Hepatocyte (in vitro differentiated cells): Measurements from ENCODE around the gene WDFY1. TPM values are rescaled to one million over a fixed set of nuclear protein-coding genes. Genes with fewer than 3 reads are reported as not detected.

Experiments
- DNase-seq: peaks from one replicate; pipeline ENCODE4 v3.0.0-alpha.2; 2016; ENCODE audit warnings: low spot score
- H2AFZ ChIP-seq: fragments of 200-600 bp; sonication (generic); 2 replicates; pipeline ENCODE4 v1.6.0; 2016; ENCODE audit warnings: antibody characterized with exemption, mild to moderate bottlenecking
- H3K27ac ChIP-seq: fragments of 200-600 bp; sonication (generic); 2 replicates; pipeline ENCODE4 v1.5.1; 2016; ENCODE audit warnings: mild to moderate bottlenecking
- H3K27me3 ChIP-seq: fragments of 200-600 bp; sonication (generic); 2 replicates; pipeline ENCODE4 v1.6.1; 2016
- H3K36me3 ChIP-seq: fragments of 200-600 bp; sonication (generic); replicated peaks from 2 replicates; pipeline ENCODE4 v1.5.1; 2016; ENCODE audit warnings: low read depth; ENCODE audit not compliant: insufficient read depth
- H3K4me1 ChIP-seq: fragments of 200-600 bp; sonication (generic); 2 replicates; pipeline ENCODE4 v1.5.1; 2016; ENCODE audit warnings: mild to moderate bottlenecking, moderate library complexity; ENCODE audit not compliant: insufficient read depth
- H3K4me2 ChIP-seq: fragments of 200-600 bp; sonication (generic); 2 replicates; pipeline ENCODE4 v1.6.0; 2016
- H3K4me3 ChIP-seq: fragments of 200-600 bp; sonication (generic); 2 replicates; pipeline ENCODE4 v1.5.1; 2016; ENCODE audit warnings: mild to moderate bottlenecking
- H3K79me2 ChIP-seq: fragments of 200-600 bp; sonication (generic); 2 replicates; pipeline ENCODE4 v1.6.0; 2017; ENCODE audit warnings: mild to moderate bottlenecking
- H3K9me2 ChIP-seq: fragments of 200-600 bp; sonication (generic); replicated peaks from 2 replicates; pipeline ENCODE4 v1.6.0; 2017; ENCODE audit warnings: mild to moderate bottlenecking; ENCODE audit not compliant: insufficient read depth
- H3K9me3 ChIP-seq: fragments of 200-600 bp; sonication (generic); 2 replicates; pipeline ENCODE4 v1.5.1; 2016; ENCODE audit warnings: low read depth, mild to moderate bottlenecking
- H4K20me1 ChIP-seq: fragments of 200-600 bp; sonication (generic); 2 replicates; pipeline ENCODE4 v1.6.0; 2016; ENCODE audit warnings: mild to moderate bottlenecking; ENCODE audit not compliant: insufficient read depth, poor library complexity, severe bottlenecking
- EZH2 ChIP-seq: fragments of 200-600 bp; sonication (generic); IDR thresholded peaks from 2 replicates; pipeline ENCODE4 v1.6.1; 2016; ENCODE audit warnings: antibody characterized with exemption, mild to moderate bottlenecking, borderline replicate concordance
- EZH2phosphoT487 ChIP-seq: fragments of 200-600 bp; sonication (generic); IDR thresholded peaks from one replicate; pipeline ENCODE4 v1.6.1; 2018; ENCODE audit warnings: antibody characterized with exemption, mild to moderate bottlenecking, low read depth, moderate library complexity; ENCODE audit not compliant: unreplicated experiment, severe bottlenecking
- WGBS: methylation state at CpG from one replicate; pipeline ENCODE4 v1.1.6; 2016; ENCODE audit warnings: low lambda C conversion rate; ENCODE audit errors: missing lambda C conversion rate; 5-methylcytosine and 5-hydroxymethylcytosine counted together
- polyA plus RNA-seq: library from polyadenylated mRNA; unstranded; fragments of >200 nt; fragmentation: Nextera tagmentation; extraction: Ambion mirVana; gene quantifications from 2 replicates; pipeline ENCODE4 v1.2.1, GENCODE V29; 2016
- total RNA-seq: library from RNA; depleted of rRNA; stranded (reverse); fragments of >200 nt; gene quantifications from 2 replicates; pipeline ENCODE4 v1.2.3, GENCODE V29; 2014
- TF ChIP-seq, protein P1 (sequence below): fragments of 200-600 bp; sonication (generic); IDR thresholded peaks from 2 replicates; pipeline ENCODE4 v1.5.1; 2016; ENCODE audit warnings: antibody characterized with exemption, mild to moderate bottlenecking; ENCODE audit not compliant: poor library complexity

WDFY1 gene
- total and polyA plus RNA-seq, 2 experiments from 2014 or later: 45.6 to 68.3 TPM

DNA sequence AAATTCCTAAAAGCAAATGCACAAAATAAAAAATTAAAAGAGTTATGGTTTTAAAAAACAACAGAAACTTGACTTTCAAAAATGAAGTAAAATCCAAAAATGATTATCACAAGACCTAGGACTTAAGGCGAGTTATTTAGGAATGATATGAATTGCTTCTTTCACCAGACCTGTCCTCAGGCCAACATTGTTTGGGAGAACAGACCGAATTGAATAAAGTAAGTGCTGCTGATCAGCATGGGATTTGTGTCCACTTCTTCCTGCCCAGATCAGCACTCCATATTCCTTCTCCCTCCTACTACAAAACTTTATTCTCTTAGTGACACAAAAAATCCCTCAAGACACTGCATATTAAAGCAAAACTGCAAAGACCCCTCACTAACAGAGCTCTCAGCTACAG is 39.1 kb downstream of the WDFY1 start:
- H3K9me2 ChIP-seq: no peaks in the 10 kb centered on the region
- H2AFZ ChIP-seq: no peak overlapping the region
- H3K36me3 ChIP-seq: no peaks in the 10 kb centered on the region
- TF ChIP-seq EZH2: no peak
- TF ChIP-seq, protein P1, sequence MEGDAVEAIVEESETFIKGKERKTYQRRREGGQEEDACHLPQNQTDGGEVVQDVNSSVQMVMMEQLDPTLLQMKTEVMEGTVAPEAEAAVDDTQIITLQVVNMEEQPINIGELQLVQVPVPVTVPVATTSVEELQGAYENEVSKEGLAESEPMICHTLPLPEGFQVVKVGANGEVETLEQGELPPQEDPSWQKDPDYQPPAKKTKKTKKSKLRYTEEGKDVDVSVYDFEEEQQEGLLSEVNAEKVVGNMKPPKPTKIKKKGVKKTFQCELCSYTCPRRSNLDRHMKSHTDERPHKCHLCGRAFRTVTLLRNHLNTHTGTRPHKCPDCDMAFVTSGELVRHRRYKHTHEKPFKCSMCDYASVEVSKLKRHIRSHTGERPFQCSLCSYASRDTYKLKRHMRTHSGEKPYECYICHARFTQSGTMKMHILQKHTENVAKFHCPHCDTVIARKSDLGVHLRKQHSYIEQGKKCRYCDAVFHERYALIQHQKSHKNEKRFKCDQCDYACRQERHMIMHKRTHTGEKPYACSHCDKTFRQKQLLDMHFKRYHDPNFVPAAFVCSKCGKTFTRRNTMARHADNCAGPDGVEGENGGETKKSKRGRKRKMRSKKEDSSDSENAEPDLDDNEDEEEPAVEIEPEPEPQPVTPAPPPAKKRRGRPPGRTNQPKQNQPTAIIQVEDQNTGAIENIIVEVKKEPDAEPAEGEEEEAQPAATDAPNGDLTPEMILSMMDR: no peak
- TF ChIP-seq EZH2phosphoT487: no peak
- WGBS: 98% methylated on average over 2 of the region's 2 CpGs
- no peak for DNase-seq
- H3K4me2 ChIP-seq: no peak overlapping the region
- H3K79me2 ChIP-seq: peaks cover 36% of the 10 kb centered on the region
- no peaks in the 10 kb centered on the region for H3K9me3 ChIP-seq
- no peak overlapping the region for H3K27ac ChIP-seq
- H3K4me1 ChIP-seq: peaks cover 11% of the 10 kb centered on the region
- no peak overlapping the region for H3K4me3 ChIP-seq
- no peaks in the 10 kb centered on the region for H3K27me3 ChIP-seq
- H4K20me1 ChIP-seq: peaks cover 3% of the 10 kb centered on the region

DNA sequence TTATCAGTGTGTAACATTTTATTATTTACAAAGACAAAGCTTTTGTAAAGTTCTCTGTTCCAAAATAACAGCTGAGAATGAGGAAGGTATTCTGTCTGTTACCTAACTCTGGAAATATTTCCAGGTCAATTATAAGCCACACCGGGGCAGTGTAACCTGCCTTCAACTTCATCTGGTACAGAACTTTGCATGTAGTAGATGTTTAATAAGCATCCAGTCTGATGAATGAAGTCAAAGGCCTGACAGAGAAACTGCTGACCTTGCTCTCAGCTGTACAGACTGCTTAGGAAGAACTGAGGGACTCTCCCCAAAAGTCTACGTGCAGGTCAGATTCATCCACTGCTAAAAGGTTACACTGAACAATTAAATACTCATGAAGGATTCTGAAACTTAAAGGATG is 43.3 kb downstream of the WDFY1 start:
- no peak overlapping the region for H3K4me2 ChIP-seq
- WGBS: 76% methylated on average over 2 of the region's 2 CpGs
- H3K27ac ChIP-seq: no peak overlapping the region
- no peaks in the 10 kb centered on the region for H3K27me3 ChIP-seq
- H2AFZ ChIP-seq: no peak overlapping the region
- H3K9me2 ChIP-seq: no peaks in the 10 kb centered on the region
- H4K20me1 ChIP-seq: no peaks in the 10 kb centered on the region
- H3K9me3 ChIP-seq: no peaks in the 10 kb centered on the region
- no peak overlapping the region for H3K4me3 ChIP-seq
- no peak for DNase-seq
- TF ChIP-seq EZH2phosphoT487 (no peak), EZH2 (no peak)
- TF ChIP-seq, protein P1: peak; percentile 7
- no peaks in the 10 kb centered on the region for H3K36me3 ChIP-seq
- H3K79me2 ChIP-seq: peaks cover 19% of the 10 kb centered on the region
- H3K4me1 ChIP-seq: no peaks in the 10 kb centered on the region

DNA sequence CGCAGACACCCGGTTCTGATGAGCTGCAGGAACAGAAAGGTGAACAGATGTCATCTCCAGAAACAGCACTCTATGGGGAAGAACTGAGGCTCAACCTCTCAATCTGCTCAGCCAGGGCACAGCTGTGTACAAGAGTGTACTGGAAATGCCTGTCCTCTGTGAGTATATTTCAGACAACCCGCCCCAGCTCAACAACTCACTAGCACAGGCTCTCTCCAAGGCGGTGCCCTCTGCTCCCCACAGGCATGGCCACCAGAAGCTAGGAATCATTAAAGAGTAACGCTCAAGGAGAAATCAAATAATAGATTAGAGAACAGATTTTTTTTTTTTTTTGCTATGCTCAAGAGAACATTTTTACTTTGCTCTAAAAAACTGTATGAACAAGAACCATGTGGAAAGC is 43.8 kb downstream of the WDFY1 start:
- Histone ChIP-seq H3K27ac (no peak overlapping the region), H4K20me1 (no peaks in the 10 kb centered on the region), H3K27me3 (no peaks in the 10 kb centered on the region), H3K9me3 (no peaks in the 10 kb centered on the region), H3K36me3 (no peaks in the 10 kb centered on the region), H2AFZ (no peak overlapping the region), H3K4me1 (no peaks in the 10 kb centered on the region), H3K79me2 (peaks cover 16% of the 10 kb centered on the region), H3K4me2 (no peak overlapping the region), H3K9me2 (no peaks in the 10 kb centered on the region), H3K4me3 (no peak overlapping the region)
- WGBS: 78% methylated on average over 5 of the region's 5 CpGs
- TF ChIP-seq EZH2: no peak
- TF ChIP-seq EZH2phosphoT487: no peak
- TF ChIP-seq, protein P1: no peak
- DNase-seq: no peak

DNA sequence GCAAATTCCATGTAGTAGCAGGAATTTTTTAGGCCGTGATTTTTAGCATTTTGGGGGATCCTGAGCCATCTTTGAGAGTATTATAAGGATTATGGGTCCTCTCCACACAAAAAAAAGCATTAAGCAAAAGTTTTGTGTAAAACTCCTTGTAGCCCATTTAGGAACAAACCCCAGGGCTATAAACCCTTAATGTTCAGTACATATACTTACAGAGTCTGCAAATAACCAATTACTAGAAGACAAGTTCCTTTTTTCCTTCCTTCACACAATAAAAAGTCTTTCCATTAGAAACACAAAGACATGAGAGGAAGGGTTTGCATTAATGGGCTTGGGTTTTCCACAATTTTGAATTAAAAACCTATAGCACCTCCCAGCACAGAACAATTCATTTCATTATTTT is 44.6 kb downstream of the WDFY1 start:
- WGBS: 93% methylated on average over 1 of the region's 1 CpG
- no peaks in the 10 kb centered on the region for H3K9me2 ChIP-seq
- no peaks in the 10 kb centered on the region for H3K4me1 ChIP-seq
- no peaks in the 10 kb centered on the region for H4K20me1 ChIP-seq
- no peak overlapping the region for H2AFZ ChIP-seq
- H3K4me3 ChIP-seq: no peak overlapping the region
- H3K27ac ChIP-seq: no peak overlapping the region
- TF ChIP-seq EZH2 (no peak), EZH2phosphoT487 (no peak)
- TF ChIP-seq, protein P1: no peak
- DNase-seq: no peak
- H3K9me3 ChIP-seq: no peaks in the 10 kb centered on the region
- H3K4me2 ChIP-seq: no peak overlapping the region
- no peaks in the 10 kb centered on the region for H3K36me3 ChIP-seq
- H3K27me3 ChIP-seq: no peaks in the 10 kb centered on the region
- peaks cover 9% of the 10 kb centered on the region for H3K79me2 ChIP-seq
